RPMI7951 (cell line): ENCODE data around the gene TNFSF13B. TPM values are rescaled to one million over a fixed set of nuclear protein-coding genes. Genes with fewer than 3 reads are reported as not detected.
"Not testable (repeated sequence)": the region's sequence is repeated elsewhere in the genome, so short reads cannot be mapped to it uniquely, and the experiment has no call there.

Experiments used
- DNase-seq: peaks from one replicate; pipeline ENCODE4 v3.0.0-alpha.2; 2012; ENCODE audit warnings: low read depth
- total RNA-seq: library from RNA; depleted of rRNA; stranded (reverse); fragments of >200 nt; shearing (Covaris generic); gene quantifications from 2 replicates; pipeline ENCODE4 v1.2.3, GENCODE V29; 2014

Gene TNFSF13B
- total RNA-seq, 1 experiment from 2014 or later = 2.8 TPM

DNA sequence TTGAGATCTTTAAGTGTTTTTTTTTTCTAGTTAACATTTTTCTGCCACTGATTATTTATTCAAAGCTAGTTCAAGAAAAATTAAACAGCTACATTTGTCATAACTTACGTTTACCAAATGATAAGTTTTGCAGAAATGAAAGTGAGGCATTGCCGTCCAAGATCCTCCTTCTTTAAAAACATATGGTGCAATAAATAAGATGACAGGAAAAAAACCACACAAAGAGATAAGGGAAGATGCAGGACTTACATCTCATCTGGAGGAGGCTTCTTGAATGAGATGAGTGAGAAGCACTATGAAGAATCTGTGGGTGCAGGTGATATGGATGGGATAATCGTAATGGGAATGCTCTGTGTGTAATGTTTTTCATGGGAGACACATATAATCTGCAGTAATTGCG is 12.4 kb downstream of the TNFSF13B start:
- no peak for DNase-seq

- no peak for DNase-seq
Measured at GRCh38 chr13:108283110-108283509, 13.6 kb downstream of the TNFSF13B start.

DNA sequence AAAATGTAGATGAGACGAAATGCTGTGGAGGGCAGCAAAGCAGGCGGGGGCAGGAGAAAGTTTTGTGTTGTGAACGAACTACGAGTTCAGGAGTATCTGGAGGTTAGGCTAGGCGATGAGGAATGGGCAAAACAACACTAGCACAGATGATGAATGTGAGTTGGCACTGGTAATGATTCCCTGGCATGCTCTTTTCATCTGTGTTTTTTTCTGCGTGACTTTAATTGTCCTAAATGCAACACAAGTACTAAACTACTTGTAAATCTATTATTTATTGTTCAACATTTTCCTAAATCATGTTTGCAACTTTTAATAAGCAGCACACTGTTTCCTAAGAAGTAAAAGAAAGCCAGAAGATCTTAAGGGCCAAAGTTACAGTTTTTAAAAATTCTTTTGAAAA is 19.2 kb downstream of the TNFSF13B start:
- no peak for DNase-seq

GRCh38 chr13:108289819-108290218 is 20.3 kb downstream of the TNFSF13B start:
- DNase-seq = no peak

DNA sequence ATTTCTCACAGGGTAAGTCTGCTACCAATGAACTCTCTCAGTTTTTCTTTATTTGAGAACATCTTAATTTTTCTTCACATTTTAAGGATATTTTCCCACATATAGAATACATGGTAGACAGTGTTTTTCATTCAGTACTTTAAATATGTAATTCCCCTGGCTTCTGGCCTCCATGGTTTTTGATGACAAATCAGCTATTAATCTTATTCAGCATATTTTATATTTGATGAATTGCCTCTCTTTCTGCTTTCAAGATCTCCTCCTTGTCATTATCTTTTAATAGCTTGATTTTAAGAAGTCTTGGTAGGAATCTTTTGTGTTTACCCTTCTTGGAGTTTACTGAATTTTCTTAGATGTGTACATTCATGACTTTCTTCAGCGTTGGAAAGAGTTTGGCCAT is 27.6 kb downstream of the TNFSF13B start:
- no peak for DNase-seq

- DNase-seq = no peak
Measured at GRCh38 chr13:108302279-108302678, 32.8 kb downstream of the TNFSF13B start.

DNA sequence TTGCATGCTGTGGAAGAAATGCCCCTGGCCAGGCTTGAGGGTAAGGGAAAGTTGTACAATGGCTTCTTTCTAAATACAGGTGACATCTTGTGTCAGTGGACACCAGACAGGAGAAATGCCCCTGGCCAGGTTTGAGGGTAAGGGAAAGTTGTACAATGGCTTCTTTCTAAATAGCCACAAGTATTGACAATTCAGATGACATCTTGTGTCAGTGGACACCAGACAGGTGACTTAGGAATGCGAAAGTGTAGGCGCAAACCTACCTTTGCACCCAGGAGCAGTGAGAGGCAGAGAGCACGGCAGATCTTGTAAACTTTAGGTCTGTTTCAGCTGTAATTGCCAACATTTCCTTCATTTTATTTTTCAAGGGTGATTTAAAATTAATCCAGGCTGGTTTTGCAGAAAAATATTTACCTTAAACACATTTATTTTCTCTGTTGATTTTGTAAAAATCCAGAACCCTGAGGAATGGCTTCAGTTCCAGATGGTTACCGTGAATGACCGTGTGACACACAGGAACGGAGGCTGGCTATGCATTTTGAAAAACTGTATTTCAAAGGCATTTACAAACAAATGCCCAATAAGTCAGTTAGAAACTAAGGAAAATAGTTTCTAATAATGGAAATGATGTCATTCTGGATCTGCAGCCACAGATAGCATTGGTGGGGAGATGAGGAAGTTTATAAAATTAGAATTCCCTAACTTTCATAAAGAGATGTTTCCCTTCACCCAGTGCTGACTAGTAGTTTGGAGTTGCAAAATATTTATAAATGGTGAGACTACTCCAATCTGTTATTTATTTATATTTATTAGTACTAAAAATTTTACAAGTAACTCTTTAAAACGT is 34.9 kb downstream of the TNFSF13B start:
- DNase-seq = no peak

- no peak for DNase-seq
Measured at GRCh38 chr13:108305655-108306054, 36.1 kb downstream of the TNFSF13B start.

- no peak for DNase-seq
Measured at GRCh38 chr13:108306860-108307259, 37.3 kb downstream of the TNFSF13B start.

- DNase-seq = not testable (repeated sequence)
Measured at GRCh38 chr13:108311596-108311995, 42.1 kb downstream of the TNFSF13B start.

GRCh38 chr13:108313382-108313781 is 43.9 kb downstream of the TNFSF13B start:
- DNase-seq = no peak

DNA sequence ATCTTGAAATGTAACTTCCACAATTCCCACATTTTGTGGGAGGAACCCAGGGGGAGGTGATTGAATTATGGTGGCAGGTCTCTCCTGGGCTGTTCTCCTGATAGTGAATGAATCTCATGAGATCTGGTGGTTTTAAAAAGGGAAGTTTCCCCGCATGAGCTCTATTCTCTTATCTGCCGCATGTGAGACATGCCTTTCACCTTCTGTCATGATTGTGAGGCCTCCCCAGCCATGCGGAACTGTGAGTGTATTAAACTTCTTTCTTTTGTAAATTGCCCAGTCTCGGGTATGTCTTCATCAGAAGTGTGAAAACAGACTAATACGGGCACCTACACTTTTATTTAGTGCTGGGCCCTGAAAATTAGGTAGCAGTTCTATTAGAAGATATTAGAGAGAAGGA is 45.8 kb downstream of the TNFSF13B start:
- DNase-seq = no peak

GRCh38 chr13:108315991-108316390 is 46.5 kb downstream of the TNFSF13B start:
- no peak for DNase-seq

DNA sequence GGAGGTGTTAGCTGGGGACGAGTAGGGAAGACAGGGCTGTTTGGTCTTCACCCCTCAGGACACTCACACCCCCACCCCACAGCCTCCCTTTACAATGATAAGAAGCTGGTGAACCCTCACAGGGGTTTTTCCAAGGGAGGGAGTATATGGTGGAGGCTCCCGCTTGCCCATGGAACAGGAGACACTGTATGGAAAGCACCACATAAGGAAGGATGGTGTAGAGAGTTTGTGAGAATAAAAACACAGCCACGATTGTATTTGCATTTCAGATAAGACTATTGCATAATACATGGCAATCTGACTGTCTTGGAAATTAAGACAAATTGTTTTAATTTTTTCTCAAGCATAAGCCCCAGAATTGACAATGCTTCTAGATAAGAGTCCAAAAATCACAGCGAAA is 46.9 kb downstream of the TNFSF13B start:
- DNase-seq = no peak

DNA sequence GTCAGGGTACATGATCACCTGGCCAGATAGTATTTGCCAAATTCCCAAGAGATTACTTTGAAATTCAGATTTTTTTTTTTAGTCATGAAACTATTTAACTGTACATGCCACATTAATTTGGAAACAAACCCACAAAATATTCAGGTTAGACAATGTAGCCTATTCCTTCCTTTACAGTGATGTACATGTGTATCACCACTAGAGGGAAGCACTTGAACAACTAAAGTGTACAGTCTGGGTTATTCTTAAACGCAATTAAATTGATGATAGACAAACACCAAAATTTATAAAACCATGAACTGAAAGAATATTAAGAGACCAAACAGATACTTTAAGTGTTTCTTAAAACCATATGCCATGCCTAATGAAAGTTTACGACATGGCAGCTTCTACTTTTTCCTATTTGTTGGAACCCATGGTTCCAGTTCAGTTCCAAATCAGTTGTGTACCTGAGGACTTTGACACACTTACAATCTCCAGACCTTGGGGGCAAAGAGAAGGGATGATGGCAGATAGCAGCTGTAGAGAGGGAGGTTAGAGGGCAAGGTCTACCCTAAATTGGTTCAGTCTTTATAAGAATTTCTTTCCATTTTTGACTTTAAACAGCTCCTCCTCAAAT is 52.8 kb downstream of the TNFSF13B start:
- peak; percentile 28 for DNase-seq

DNA sequence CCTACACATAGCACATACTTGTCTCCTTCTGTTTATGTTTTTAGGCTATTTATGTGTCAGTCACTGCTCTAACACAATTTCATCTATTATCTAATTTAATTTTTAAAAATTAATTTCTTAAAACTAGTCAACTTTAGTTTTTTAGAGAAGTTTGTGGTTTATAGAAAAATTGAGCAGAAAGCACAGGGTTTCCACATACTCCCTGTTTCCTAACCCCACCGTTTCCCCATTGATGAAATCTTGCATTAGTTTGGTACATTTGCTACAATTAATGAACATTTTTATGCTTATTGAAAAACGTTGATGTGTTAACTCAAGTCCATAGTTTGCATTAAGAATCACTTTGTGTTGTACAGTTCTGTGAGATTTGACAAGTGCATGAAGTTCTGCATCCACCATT is 53.5 kb downstream of the TNFSF13B start:
- DNase-seq = no peak

DNA sequence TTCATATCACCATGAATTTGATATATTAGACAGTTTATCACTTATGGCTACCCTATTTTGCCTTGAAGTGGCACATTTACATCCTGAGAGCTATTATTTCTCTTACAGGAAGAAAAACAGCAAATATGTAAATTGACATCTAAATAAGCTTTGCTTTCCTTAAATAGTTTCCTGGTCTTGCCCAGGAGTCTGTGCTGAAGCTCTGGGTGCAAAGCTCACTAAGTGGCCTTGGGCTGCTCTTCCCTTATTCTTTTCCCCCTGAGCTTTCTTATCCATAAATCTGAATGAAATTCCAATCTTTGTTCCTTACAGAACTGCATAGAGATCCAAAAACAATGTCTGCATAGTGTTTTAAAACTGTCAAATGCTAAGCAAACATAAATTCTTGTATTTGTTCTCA is 56.3 kb downstream of the TNFSF13B start:
- no peak for DNase-seq

DNA sequence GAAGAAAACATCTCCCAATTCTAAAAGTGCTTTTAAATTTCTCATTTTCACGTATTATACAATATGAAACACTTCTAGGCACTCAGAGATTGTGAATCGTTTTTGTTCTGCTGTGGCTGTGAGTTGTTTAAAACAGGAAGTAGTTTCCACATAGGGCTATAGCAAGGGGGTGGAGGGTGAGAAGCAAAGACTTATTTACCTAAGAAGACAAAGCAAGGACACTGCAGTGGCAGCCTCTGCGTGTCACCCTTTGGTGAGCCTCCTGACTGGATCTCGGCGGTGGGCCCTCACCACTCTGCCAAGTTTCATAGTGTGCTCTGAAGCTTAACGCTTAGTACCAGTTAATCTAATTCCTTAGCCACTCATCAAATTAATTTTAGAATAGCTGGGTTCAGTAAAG is 56.8 kb downstream of the TNFSF13B start:
- DNase-seq = no peak

DNA sequence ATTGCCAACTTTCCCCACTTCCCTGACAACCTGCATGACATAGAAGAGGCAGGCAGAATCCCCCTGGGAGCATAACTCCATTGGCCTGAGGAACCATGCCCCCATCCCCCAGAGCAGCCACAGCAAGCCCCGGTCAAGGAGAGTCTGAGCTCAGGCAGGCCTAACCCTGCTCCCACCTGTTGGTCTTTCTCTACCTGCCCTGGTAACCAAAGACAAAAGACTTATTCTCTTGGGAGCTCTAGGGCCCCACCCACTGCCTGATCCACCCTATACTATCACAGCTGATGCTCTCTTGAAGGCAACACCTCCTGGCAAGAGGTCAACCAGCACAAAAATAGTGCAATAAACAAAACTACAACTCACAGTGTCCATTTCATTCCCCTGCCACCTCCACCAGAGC is 59.3 kb downstream of the TNFSF13B start:
- DNase-seq = no peak

- DNase-seq = no peak
Measured at GRCh38 chr13:108332791-108333190, 63.3 kb downstream of the TNFSF13B start.

DNA sequence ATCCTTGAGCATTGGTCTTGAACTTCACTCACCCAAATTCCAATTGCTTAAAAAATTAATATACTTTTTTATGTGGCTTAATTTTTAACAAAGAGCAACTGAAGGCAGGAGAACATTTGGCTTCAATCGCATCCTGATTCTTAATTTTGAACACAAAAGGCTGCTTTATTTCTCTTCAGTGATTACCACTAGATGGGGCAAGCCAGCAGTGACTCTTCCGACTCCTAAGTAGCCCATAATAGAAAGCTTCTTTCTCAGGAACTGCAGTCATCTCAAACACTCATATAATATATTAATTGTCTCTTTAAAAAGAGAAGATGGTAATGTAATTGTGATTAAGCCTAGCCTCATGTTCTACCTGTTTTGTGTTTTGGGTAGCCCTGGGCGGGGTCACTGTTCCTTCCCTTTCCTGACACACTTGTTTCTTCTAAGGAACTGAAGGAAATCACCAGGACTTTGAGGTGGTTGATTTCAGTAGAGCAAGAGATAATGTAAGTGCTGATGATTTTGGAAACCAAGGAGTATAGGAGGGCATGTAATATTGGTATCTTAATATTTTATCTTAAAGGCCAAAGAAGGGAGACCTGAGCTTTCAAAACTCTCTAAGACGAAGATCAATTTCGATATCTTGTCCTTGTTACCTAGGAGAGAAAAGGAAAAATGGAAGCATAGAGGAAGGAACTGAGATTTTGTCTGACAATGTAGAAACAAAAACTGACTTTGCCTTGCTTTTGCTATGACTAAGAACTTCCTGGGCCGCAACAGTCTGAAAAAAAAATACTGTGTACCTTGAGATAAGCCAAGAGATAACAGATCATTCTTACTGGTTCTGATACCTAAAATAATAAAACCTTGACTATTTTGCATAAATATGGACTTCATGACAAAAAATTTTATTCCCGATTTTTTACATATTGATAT is 73.1 kb downstream of the TNFSF13B start:
- peak; percentile 1 for DNase-seq

DNA sequence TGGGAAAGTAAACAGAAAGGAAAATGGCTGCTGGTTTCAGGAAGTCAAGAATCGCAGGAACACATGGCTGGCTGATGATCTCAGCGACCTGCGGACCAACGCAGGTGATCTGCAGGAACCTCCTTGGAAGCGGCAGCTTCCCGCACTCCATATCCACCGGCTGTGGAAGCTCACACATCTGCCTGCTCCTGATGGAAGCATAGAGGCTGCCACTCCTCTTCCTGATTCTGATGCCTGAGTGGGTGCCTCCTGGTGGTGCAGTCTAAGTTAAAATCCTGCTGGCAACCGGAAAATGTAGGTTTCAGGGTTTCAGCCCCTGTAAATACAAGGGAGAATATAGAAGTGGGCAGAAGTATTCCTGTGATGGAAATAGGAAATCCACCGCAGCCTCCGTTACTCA is 75.5 kb downstream of the TNFSF13B start:
- DNase-seq = no peak
